HG03521 (cell line): ENCODE measurements around the gene KRTAP19-1.
"Not testable (repeated sequence)": the region's sequence is repeated elsewhere in the genome, so short reads cannot be mapped to it uniquely, and the experiment has no call there.

Experiments
- ATAC-seq: cut with Tn5 transposase; IDR thresholded peaks from one replicate; pipeline ENCODE4 v1.9.1; 2021; ENCODE audit warnings: mild to moderate bottlenecking, moderate library complexity; ENCODE audit not compliant: unreplicated experiment

KRTAP19-1 gene

DNA sequence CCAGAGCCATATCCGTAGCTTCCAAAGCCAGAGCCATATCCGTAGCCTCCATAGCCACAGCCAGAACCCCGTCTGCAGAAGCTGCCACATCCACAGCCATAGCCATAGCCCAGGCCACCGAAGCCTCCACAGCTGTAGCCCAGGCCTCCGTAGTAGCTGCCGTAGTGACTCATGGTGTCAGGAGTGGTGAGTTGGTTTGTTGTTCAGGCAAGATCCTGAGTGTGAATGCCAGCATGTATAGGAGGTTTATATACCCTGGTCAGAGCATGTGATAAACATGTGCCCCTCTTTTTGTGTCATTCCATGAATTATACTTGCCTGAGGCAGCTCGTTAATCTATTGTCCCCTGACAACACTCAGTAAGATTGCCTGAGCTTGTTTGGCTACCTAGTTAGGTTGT, at the start of gene KRTAP19-1:
Gene KRTAP19-1, minus strand, starts transcription at position 223 of the 400 bp plus-strand sequence. Its CDS starts 50 bp downstream, at position 173.
- no peak for ATAC-seq

DNA sequence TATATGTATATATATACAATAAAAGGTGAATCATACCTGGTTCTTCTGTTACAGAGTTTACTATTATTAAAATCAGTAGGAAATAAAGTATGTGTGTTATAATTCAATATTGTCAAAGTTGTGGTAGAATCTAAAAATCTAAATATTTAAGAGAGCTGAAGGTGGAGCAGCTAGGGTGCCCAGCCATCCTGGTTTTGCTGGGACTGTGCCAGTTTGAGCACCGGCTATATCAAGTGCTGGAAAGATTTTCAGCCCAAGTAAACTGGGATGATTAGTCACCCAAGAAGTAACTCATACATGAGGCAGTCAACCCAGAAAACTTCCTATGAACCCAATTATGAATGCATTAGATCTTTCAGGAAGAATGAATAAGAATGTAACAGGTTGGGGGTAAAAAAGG, 38.7 kb upstream of the KRTAP19-1 start:
- ATAC-seq = no peak

DNA sequence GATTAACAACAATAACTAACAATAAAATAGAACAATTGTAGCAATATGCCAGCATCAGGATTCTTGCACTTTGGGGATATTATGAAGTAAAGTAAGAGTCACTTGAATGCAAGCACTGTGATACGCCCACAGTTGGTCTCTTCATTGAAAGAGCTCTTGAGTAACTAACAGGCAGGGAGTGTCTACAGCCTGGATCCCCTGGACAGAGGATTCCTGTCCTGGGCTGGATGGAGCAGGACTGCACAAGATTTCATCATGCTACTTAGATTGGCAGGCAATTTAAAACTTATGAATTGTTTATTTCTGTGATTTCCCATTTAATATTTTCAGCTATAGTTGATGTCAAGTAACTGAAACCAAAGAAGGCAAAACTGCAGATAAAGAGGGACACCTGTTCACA, 35.5 kb upstream of the KRTAP19-1 start:
- ATAC-seq = no peak

DNA sequence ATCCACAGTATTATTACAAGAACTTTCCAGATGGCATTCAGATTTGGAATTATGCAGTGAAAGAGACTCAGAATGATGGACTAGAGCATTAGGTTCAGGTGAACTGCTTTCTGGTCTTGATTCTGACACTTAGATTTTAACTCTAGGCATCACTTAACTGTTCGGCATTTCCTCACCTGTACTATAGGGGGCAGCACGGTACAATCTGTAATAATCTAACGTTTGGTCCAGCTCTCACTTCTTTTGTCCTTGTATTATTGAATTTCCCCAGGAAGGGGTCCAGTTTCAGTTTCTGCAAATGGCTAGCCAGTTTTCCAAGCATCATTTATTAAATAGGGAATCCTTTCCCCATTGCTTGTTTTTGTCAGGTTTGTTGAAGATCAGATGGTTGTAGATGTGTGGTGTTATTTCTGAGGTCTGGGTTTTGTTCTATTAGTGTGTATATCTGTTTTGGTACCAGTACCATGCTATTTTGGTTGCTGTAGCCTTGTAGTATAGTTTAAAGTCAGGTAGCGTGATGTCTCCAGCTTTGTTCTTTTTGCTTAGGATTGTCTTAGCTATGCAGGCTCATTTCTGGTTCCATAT, 25.5 kb upstream of the KRTAP19-1 start:
- not testable (repeated sequence) for ATAC-seq

DNA sequence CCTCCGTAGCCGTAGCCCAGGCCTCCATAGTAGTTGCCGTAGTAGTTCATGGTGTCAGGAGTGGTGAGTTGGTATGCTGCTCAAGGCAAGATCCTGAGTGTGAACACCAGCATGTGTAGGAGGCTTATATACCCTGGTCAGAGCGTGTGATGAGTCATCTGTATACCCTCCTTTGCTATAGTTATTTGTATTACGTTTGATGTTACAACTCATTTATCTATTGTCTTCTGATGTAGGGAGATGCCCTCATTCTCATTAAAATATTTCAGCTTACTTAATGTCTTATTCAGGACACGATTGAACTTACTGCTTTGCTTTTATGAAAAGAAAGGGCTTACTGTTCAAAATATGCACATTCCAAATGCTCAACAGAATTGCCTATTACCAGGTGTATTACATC, 21.9 kb upstream of the KRTAP19-1 start, which contains the start of gene KRTAP19-5:
Gene KRTAP19-5, minus strand, starts transcription at position 101 of the 400 bp plus-strand sequence. Its CDS starts 51 bp downstream, at position 50.
- ATAC-seq = no peak

DNA sequence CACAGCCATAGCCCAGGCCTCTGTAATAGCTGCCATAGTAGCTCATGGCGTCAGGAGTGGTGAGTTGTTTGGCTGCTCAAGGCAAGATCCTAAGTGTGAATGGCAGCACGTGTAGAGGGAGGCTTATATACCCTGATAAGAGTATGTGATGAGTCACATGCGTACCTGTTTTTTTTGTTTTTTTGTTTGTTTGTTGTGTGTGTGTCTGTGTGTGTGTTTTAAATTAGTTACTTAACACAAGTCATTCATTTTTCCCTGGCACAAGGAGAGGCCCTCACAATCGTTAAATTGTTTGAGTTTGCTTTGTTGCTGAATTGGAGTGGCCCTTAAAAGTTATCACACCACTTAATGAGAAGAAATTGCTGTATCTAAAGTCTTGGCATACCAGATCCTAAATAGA, 16.9 kb upstream of the KRTAP19-1 start, which contains the start of gene KRTAP19-4:
Gene KRTAP19-4, minus strand, starts transcription at position 101 of the 400 bp plus-strand sequence. Its CDS starts 55 bp downstream, at position 46.
- no peak for ATAC-seq

DNA sequence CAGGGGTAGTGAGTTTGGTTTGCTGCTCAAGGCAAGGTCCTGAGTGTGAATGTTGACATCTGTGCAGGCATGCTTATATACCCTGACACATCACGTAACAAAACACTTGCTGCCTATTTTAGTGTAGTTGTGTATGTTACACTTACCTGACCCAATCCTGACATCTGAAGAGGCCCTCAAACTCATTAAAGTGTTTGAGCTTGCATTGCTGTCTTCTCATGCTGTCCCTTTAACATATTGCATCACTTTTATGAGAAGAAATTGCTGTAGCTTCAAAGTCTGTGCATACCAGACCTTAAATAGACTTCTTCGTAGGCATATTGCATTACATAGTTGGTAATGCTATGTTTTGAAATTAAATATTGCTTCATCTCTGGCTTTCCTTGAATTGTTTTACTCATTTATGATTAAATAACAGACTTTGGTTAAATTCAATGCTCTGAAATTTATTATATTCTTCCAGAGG, 11.8 kb upstream of the KRTAP19-1 start, which contains the start of gene KRTAP19-3:
Gene KRTAP19-3, minus strand, starts transcription at position 51 of the 466 bp plus-strand sequence. CDS start 56 bp downstream, outside the sequence.
- ATAC-seq = no peak

DNA sequence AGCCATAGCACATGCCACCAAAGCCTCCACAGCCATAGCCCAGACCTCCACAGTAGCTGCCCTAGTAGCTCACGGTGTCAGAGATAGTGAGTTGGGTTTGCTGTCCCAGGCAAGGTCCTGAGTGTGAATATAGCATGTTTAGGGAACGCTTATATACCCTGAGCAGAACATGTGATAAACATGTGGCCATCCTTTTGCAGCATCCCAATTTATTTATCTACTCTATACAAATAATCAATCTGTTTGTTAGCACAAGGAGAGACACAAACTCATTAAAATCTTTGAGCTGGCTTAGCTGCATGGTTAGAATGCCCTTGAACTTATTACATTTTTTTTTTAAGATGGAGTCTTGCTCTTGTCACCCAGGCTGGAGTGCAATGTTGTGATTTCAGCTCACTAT, 7.2 kb upstream of the KRTAP19-1 start, which contains the start of gene KRTAP19-2:
Gene KRTAP19-2, minus strand, starts transcription at position 101 of the 400 bp plus-strand sequence. Its CDS starts 88 bp downstream, at position 13.
- no peak for ATAC-seq

DNA sequence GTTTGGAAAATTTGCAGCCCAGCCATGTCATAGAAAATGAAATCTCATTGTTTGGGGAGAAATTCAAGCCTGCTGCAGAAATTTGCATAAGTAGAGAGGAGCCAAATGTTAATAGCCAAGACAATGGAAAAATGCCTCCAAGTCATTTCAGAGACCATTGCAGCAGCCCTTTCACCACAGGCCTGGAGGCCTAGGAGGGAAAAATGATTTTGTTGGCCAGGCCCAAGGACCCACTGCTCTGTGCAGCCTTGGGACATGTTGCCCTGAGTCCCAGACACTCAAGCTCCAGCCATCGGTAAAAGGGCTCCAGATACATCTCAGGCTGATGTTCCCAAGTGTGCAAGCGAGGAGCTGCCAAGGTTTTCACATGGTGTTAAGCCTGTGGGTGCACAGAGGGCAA, 6.0 kb upstream of the KRTAP19-1 start:
- ATAC-seq = no peak

DNA sequence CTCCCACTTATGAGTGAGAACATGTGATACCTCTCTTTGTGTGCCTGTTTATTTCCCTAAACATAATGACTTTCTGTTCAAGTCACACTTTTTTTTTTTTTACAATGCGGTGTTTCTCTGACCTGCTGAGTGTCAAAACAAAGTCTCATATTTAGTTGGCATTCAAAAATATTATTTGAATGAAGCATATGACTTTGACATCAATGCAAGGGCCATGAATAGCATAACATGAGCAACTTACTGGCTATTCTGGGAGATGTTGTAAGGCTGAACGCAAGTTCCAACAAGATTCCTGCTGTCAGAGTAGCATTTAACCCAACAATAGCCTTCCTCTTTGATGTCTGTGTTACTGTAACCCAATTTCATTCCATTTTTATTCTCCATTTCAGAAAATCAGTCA, 2.0 kb upstream of the KRTAP19-1 start:
- ATAC-seq = no peak

DNA sequence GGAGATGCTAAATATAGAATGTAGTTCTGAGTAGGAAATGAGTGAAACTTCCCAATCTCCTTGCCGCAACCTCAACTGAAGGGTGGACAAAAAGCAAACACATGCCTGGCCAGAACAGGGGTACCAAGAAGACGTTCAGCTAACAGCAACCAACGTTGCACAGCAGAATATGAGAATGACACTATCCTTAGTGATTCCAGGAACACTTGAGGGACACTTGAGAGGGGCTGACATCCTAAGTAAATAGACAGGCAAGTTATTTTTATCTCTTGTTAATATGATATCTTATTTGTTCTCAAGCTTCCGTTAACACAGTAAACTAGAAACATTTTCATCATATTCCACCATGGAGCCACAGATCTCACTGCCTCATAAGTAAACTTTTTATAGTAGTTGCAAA, 908 bp downstream of the KRTAP19-1 start:
- no peak for ATAC-seq

DNA sequence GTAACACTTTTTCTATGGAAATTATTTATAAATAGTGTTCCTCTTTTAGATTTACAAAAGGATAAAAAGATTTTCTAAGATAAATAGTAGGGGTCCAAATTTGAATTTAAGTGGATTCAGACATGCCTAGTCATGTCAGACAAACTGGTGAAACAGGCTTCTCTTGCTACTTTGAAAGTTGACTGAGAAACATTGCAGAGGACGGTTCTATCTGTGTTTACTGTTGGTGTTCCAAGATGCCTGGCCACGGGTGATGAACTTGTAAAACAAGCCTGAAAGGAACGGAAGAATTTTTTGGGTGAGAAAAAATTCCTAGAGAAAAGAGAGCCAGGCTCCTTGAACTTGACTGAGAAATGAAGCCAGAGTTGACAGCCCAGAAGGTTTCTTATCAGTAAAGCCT, 2.2 kb downstream of the KRTAP19-1 start:
- ATAC-seq = no peak

DNA sequence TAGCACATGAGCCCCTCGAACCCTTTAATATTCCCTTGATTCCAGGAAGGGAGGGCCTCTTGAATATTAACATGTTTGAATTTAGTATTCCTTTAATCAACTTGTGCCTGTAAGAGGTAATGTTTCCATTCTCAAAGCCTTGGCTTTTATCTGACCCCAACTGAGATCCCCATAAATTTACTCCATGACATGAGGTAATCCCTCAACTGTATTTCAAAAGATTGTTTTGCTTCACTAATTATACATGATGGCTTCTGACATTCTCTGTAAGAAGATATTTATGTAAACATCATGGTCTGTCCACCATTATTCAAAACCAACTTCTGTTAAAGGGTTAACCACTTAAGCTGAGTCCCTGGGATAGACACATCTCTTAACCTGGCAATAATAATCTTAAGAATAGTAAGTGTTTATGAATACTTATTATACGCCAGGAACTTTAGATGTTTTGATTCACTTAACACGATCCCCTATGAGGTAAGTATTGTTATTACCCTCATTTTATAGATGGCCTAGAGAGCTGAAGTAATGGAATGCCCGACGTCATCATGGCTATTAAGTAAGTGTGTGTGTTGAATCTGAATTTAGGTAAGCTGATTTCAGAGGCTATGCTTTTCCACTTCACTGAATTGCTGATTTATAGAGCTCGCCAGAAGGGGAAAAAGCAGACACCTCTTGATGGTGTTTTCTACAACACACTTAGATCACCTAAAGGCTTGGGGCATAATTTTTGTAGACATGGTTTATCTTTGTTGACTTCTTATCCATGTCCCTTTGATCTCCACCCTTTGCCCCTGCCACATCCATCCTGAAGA, 11.1 kb downstream of the KRTAP19-1 start:
- ATAC-seq = no peak

DNA sequence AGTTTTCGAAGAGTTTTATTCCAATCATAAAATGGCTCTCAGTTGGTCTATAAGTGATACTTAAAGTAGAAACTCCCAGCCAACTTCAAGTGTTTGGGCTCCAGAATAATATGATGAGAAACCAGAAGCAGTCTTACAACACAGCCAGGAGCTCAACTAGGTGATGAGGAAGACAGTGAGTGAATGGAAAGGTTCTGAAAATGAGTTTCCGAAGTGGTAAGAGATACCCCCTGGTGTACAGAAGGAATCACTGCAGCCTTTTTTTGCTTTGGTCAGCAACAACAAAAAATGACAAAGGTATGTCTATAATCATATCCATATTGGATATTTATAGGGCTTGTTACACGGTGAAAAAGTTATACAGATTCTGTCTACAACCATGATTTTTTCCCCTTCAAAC, 16.5 kb downstream of the KRTAP19-1 start:
- no peak for ATAC-seq

DNA sequence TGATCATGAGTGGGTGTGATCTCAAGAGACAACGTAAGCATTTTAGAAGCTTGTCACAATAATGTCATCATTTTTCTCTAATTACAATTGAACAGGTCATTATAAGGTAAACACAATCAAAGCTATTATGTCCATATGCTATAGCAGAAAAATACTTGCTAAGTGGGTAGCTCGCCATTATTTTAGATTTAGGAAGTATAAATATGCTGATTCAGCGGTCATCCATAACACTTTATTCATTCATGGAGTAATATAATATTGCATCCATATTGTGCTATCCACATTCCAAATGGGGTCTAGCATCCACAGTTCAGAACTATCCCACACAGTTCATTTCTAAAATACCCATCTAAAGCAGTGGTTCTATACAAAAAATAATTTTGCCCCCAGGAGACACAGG, 31.7 kb downstream of the KRTAP19-1 start:
- ATAC-seq = no peak

DNA sequence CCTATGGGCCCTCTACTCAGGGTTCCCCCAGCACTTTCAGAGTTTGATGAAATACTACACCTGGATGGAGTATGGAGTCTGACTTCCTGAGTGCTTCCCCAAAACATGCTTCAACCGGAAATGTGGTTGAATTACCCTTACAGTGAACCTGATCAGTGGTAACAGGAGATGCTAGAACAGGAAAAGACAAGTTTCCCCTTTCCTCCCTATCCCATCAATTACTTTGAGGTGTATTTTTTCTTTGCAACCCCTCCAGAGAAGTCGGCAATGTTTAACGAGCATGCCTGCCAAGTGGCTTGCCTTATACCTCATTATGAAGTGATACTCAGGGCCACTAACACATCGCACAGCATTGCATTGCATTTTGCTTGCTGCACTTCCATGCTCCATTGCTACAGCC, 33.1 kb downstream of the KRTAP19-1 start:
- ATAC-seq = no peak

DNA sequence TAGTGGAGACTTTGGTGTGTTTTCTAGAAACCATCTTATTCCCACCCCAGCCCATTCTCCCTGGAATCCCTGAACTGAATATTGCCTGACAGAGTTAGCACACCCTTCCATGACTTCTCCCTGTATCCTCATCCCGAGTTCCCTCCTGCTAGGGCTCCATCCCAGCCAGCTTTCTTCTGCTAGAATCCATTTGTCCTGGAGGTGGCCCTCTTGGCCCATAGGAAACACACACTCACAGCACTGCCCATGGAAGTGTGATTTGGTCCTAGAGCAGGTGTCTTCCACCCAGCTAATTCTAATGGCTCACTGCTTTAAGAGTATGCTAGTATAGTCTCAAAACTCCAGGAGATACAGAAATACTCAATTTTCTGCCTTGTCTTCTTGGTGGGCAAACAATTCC, 36.0 kb downstream of the KRTAP19-1 start:
- no peak for ATAC-seq

DNA sequence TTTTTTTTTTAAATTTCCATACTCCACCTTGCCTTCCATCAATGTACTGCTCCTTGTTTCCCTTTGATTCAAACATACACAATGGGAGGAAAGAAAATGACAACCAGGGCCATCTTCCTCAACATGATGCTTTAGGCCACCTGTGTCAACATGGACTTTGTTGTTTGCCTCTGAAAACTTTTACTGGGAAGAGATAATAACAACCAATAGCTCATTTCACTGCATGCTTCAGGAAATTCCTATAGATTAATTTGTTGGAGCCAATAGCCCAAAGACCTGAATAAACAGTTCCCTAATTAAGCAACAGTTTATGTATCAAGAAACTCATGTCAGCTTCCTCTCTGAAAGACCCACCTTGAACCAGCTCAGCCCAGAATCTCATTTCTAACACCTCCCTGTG, 36.9 kb downstream of the KRTAP19-1 start:
- ATAC-seq = no peak

DNA sequence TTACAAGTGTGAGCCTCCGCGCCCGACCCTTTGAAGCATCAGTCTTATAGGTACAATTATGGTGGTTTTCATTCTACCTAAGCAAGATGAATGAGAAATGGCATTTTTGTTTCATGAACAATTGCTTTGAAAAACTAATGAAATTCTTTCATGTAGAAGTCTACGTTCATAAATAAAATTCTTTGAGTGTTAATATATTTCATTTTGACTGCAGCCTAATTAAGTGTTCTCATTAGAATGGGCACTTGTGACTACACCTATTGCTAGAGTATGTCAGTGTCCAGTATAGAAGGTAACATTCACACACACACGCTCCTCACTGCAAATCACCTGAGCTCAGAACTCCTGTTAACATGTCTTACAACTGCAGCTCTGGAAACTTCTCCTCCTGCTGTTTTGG, 40.2 kb downstream of the KRTAP19-1 start, which contains the start of gene KRTAP15-1:
Gene KRTAP15-1, plus strand, starts transcription at position 301 of the 400 bp plus-strand sequence. Its CDS starts 53 bp downstream, at position 354.
- no peak for ATAC-seq

DNA sequence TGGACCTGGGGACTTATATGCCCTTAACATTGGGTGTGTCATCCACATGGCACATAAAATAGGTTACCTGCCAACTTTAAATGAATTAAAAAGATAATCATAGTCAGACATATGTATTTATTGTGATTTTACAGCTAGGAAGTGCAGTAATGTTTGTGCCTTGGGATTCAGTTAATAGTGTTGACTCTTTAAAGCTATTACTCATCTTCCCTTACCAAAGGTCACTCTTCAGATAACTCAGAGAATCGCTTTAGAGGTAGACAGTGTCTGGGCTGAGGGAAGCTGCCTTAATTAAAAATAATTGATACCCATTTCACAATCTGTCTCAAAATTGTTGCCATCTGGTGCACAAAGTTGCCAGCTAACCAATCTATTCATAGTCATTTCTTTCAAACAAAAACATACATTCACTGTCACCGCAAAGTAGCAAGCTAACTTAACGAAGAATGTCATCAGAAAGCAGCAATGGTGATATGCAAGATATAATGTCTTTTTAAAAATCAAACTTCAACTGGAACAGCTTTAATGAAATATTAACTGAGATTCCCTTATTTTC, 43.1 kb downstream of the KRTAP19-1 start:
- no peak for ATAC-seq

DNA sequence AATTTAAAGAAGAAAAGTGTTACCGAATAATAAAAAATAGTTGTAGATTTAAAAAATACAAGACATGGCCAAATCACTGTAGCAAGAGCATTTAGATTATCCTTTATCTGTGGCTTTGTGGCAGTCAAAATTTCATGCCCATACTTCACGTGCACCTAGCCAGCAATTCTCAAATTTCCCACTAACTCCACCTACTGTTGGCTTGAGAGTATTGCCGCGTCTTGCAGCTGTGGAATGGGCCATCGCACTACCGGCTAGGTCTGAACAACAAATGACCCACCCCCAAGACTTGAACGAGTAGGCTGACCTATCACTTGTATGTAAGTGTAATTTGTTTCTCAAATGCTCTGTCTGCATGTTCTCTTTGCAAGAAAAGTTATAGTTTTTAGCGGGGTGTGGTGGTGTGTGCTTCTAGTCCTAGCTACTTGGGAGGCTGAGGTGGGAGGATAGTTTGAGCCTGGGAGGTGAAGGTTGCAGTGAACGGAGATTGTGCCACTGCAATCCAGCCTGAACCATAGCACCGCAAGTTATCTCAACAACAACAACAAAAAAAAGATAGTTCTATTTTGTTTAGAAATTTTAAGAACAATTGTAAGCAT, 46.0 kb downstream of the KRTAP19-1 start:
- no peak for ATAC-seq
